GM12872 (cell line): ENCODE results near the gene TAS1R3.

ENCODE experiments used
- TF ChIP-seq, protein P1 (sequence below): IDR thresholded peaks from 3 replicates; pipeline ENCODE4 v1.5.1; 2011; ENCODE audit warnings: low read depth, mild to moderate bottlenecking, low read length, moderate library complexity; ENCODE audit not compliant: insufficient read depth

The TAS1R3 gene

DNA sequence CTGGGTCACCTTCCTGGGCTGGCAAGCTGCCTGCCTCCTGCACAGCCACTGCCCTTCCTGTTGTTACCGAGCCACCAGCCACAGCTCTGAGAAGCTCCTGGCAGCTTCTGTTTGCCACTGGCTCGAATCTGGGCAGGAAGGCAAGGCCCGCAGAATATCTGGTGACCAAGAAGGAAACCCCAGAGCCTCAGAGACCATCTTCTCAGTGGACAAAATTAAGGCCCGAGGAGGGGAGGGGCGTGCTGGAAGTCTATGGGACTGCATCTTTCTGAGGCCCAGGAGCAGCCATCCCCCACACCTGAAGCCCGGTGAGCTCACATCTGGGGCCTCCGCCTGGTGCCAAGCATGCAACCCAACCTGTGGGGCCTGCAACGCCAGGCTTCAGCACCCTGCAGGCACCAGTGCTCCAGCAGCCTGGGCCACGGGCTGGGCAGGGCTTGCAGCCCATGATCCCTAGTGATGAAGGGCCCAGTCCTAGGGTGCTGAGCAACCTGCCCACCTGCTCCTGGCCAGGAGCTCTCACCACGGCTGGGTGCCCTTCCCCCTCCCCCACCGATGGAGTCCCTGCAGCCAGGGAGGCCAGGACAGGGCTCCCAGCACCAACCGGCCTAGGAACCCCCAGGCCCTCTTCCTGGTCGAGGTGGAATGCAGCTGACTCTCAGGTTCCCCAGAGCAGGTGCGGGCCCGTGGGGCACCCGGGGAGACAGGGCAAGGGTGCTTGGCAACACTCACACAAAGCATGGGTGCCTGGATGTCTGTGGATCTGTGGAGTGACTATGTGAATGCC, 5.6 kb upstream of the TAS1R3 start:
- TF ChIP-seq, protein P1, sequence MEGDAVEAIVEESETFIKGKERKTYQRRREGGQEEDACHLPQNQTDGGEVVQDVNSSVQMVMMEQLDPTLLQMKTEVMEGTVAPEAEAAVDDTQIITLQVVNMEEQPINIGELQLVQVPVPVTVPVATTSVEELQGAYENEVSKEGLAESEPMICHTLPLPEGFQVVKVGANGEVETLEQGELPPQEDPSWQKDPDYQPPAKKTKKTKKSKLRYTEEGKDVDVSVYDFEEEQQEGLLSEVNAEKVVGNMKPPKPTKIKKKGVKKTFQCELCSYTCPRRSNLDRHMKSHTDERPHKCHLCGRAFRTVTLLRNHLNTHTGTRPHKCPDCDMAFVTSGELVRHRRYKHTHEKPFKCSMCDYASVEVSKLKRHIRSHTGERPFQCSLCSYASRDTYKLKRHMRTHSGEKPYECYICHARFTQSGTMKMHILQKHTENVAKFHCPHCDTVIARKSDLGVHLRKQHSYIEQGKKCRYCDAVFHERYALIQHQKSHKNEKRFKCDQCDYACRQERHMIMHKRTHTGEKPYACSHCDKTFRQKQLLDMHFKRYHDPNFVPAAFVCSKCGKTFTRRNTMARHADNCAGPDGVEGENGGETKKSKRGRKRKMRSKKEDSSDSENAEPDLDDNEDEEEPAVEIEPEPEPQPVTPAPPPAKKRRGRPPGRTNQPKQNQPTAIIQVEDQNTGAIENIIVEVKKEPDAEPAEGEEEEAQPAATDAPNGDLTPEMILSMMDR: no peak

- TF ChIP-seq, protein P1: no peak
Observed at GRCh38 chr1:1326075-1326605, 4.9 kb upstream of the TAS1R3 start.

GRCh38 chr1:1327291-1327690, 3.8 kb upstream of the TAS1R3 start:
- TF ChIP-seq, protein P1: no peak

DNA sequence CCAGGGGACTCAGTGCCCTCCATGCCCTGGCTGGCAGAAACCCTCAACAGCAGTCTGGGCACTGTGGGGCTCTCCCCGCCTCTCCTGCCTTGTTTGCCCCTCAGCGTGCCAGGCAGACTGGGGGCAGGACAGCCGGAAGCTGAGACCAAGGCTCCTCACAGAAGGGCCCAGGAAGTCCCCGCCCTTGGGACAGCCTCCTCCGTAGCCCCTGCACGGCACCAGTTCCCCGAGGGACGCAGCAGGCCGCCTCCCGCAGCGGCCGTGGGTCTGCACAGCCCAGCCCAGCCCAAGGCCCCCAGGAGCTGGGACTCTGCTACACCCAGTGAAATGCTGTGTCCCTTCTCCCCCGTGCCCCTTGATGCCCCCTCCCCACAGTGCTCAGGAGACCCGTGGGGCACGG, 2.8 kb upstream of the TAS1R3 start:
- TF ChIP-seq, protein P1: no peak

GRCh38 chr1:1329304-1330210, 1.5 kb upstream of the TAS1R3 start:
- TF ChIP-seq, protein P1: no peak

GRCh38 chr1:1330366-1331067, 563 bp upstream of the TAS1R3 start:
- TF ChIP-seq, protein P1: no peak
